T-helper 2 cell treated with Interferon-gamma antibody and Interleukin-4, amounts not matched to agents 100 ng/mL and 5 ng/mL, for 36 hours (primary cell): ENCODE results near the gene MRTFB. TPM values are rescaled to one million over a fixed set of nuclear protein-coding genes. Genes with fewer than 3 reads are reported as not detected.

ENCODE experiments used
- intact Hi-C: fragments of 100-400 bp; cut with micrococcal nuclease; formaldehyde crosslinking; loops from one replicate; pipeline ENCODE4 v1.15.1; 2023
- total RNA-seq: library from RNA; stranded (reverse); gene quantifications from 2 replicates; pipeline ENCODE4 v1.2.3, GENCODE V29; 2022

Gene MRTFB
- total RNA-seq, 1 donor from 2014 or later = 21.1 TPM

DNA sequence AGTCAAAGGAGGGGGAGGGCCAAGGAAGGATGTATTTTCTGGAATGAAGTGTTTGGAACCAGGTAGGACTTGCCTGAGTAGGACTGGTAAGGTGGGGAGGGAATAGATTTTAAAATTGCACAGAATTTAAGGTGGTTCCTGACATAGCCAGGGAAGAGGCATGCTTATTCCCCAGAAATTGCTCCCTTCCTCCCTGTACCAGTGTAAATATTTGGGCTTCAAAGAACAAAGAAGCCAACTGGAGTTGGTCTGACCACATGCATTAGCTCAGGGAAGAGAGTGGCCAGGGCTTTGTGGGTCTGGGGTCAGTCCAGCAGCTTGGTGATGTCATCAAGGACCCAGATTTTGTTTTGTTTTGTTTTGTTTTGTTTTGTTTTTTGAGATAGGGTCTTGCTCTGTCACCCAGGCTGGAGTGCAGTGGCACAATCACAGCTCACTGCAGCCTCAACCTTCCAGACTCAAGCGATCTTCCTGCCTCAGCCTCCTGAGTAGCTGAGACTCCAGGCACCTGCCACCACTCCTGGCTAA, 9.3 kb upstream of the MRTFB start:
- intact Hi-C loops = no loop called here

DNA sequence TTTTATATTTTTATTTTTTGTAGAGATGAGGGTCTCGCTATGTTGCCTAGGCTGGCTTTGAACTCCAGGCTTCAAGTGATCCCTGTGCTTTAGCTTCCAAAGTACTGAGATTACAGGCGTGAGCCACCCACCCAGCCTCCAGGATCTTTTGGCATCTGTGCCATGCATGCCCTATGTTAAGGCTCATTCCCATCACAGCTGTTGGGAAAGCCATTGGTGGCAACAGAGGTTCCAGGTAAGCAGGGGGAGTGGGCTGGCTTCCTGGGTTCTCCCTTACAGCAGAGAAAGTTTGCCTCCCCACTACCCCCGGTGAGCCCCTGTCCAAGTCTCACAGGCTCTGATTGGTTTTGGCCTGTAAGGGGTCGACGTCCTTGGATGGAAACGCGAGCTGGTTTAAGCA, 8.9 kb upstream of the MRTFB start:
- intact Hi-C loops = no loop called here

DNA sequence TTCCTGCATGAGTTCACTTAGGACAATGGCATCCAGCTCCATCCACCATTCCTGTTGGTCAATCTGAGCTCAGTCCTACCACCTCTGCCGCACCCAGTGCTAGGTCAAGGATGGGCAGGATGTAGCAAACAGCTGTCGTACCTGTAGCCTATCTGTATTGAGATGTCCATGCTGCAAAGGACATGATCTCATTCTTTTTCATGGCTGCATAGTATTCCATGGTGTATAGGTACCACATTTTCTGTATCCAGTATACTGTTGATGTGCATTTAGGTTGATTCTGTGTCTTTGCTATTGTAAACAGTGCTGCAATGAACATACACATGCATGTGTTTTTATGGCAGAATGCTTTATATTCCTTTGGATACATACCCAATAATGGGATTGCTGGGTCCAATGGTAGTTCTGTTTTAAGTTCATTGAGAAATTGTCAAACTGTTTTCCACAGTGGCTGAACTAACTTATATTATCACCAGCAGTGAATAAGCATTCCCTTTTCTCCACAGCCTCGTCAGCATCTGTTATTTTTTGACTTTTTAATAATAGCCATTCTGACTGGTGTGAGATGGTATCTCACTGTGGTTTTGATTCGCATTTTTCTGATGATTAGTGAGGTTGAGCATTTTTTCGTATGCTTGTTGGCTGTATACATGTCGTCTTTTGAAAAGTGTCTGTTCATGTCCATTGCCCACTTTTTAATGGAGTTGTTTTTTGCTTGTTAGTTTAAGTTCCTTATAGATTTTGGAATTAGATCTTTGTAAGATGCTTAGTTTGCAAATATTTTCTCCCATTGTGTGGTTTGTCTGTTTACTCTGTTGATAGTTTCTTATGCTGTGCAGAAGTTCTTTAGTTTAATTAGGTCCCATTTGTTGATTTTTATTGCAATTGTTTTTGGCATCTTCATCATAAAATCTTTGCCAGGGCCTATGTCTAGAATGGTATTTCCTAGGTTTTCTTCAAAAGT, 7.2 kb upstream of the MRTFB start:
- intact Hi-C loops = no loop called here

DNA sequence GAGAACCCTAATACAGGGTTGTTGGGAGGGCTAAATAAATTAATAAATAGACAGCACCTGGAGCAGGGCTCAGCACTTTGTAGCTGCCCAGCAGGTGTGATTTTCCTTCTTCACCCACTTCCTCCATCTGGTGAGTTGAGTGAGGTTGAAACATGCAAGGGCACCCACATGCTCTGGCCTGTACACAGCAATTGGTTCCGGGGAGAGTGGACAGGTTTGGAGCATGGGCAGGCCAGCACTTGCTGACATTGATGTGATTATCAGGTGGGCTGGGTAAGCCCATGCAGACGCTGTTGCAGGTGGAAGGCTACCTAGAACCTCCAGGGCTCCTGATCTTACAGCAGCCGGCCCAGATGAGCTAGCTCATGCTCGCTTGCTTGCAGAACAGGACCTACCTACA, 1.3 kb upstream of the MRTFB start:
- intact Hi-C loops = loop anchor here (2.0 to 5.0 kb wide), 2 partner anchors 149 to 217 kb away; partner anchors contain the start of gene ERCC4

DNA sequence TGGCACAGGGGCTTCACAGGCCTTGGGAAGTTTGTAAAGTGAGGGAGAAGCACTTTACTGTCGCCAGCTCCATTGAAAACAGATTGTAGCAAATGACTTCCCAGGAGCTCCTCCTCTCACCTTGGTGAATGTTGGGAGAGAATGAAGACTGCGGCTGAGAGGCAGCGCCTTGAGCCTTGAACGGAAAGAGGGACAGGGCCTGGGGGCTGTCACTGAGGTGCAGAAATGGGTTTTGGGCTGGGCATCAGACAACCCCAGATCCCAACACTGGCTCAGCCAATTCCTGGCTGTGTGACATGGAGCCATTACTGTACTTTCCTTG, 603 bp upstream of the MRTFB start:
- intact Hi-C loops = loop anchor here (2.0 to 5.0 kb wide), 2 partner anchors 150 to 217 kb away; partner anchors contain the start of gene ERCC4

DNA sequence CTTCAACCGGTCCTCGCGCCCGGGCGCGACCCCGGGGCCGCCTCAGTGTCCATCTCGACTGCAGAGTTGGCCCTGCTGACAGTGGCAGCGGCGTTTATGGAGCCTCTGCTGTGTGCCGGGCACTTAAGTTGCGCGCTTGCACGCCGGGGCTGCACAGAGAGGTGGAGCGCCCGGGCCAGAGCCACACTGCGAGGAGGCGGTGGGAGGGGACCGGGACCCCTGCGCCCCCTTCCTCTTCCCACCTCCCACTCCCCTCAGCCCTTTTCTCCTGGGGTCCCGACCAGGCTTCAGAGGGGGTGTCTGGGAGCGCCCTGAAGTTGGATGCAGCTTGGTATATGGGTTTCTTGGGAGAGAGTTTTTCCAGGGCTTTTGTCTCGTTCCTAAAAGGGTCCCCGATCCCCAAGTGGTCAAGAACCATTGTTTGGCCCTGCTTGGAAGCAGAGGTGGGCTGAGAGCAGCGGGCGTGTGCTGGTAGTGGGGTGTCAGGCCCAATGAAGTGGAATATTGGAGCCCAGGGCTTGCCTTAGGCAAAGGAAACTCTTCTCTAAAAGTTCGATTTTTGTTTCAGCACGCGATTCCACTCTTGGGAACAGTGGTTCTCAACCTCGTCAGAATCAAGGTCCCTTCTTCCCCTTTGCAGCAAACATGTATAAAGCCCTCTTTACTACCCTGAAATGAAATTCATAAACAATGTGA, 605 bp downstream of the MRTFB start:
- intact Hi-C loops = loop anchor here (2.0 to 5.0 kb wide), 2 partner anchors 151 to 216 kb away; partner anchors contain the start of gene ERCC4

DNA sequence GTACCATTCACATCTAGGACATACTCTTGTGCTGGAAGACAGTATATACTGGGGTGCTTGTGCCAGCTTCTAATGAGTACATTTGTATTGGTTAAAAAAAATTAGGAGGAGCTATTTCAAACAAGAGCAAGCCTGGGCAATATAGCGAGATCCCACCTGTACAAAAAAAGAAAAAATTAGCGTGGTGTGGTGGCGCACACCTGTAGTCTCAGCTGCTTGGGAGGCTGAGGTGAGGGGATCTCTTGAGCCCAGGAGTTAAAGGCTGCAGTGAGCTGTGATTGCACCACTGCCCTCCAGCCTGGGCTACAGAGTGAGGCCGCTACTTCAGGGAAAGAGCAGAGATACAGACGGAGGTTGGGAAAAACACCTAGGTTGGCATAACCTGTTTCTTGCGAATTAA, 1.2 kb downstream of the MRTFB start:
- intact Hi-C loops = loop anchor here (5.0 kb wide), 1 partner anchor 215 kb away; no protein-coding TSS in a partner anchor

DNA sequence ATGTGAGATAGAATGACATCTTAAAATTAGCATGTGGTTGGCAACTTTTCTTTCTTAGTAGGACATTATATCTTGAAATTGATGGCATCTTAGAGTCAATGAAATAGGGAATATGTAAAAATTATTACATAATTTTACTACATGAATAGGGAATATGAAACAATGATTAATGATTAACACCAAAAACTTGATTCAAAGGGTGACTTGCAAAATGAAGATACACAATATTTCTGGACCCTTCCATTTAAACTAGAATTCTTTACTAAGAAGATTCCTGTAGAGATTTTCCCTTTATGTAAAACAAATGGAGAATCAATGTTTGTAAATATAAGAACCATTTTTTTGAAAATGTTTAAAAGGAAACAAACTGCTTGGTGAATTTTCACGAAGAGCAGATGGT, 3.4 kb downstream of the MRTFB start:
- intact Hi-C loops = loop anchor here (5.0 kb wide), 1 partner anchor 213 kb away; no protein-coding TSS in a partner anchor

DNA sequence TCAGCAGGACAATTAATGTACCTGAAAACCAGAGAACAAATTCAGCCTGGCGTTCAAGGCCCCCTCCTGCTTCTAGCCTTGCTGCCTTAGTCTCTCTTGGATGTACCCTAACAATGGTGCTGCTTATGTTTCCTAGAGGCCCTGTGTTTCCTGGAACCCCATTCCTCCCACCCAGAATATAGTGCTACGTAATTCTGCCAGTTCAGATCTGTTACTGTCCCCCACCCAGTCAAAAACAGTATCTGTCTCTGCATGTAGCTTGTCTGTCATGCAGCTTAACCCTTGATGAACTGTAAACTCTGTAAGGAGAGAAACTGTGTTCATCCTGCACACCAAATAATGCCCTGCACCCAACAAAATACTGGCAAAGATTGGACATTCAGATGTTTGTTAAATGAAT, 6.8 kb downstream of the MRTFB start:
- intact Hi-C loops = no loop called here

DNA sequence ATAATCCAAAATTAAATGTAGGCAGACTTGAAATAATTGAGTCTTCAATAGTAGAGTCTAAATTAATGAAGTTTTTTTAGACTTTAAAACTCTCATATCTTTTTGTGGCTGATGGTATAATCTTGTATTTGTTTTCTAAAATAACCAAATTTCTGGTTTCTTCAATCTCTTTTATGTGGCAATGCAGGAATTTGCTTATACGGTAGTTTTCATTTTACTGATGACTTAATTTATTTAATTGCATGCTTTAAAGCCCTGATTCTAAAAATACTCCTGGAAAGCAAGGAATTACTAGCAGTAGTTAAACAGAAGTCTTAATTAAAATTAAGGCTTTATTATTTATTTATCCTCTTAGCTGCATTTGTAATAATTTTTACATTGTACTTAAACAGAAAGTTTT, 15.4 kb downstream of the MRTFB start:
- intact Hi-C loops = no loop called here

DNA sequence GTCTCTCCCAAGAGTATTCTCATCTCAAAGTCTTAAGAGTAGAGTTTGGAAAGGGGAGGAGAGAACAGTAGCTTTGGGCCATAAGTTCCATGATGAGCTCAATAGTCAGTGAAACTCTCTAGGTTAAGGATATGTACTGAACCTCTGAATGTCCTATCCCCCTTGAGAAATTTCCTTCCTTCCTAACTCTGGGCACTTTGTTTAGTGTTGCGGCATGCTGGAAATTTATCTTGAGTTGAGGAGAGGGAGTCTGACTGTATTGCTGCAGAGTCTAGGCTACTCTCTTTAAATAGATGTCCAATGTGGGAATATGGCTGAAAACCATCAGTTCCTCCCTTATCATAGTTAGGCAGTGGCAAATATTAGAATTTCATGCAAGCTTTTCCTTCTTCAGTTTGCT, 16.1 kb downstream of the MRTFB start:
- intact Hi-C loops = no loop called here

DNA sequence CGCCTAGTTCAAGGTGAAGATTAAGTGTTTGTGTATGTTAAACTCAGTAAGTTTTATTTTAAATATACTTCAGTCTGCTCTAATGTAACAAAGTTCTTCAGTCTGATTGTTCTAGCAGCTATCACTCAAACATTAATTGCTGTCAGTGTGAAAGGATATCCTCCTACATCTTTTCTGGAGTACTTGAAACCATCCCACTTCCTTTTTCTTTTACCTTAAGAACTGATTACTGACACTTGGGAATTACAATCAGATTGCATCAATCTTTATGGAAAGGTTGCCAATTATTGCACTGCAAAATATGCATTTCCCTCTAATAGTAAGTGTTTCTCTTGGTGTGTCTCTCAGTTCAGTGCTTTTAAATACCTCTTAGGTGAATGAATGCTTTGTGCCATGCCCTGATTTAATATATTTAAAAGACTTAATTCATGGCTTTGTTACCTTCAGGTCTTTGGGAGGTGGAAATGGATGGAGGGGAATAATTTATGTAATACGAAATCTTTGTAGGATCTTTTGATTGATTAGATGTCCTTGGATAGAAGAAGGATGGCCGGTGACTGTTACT, 16.6 kb downstream of the MRTFB start:
- intact Hi-C loops = no loop called here

DNA sequence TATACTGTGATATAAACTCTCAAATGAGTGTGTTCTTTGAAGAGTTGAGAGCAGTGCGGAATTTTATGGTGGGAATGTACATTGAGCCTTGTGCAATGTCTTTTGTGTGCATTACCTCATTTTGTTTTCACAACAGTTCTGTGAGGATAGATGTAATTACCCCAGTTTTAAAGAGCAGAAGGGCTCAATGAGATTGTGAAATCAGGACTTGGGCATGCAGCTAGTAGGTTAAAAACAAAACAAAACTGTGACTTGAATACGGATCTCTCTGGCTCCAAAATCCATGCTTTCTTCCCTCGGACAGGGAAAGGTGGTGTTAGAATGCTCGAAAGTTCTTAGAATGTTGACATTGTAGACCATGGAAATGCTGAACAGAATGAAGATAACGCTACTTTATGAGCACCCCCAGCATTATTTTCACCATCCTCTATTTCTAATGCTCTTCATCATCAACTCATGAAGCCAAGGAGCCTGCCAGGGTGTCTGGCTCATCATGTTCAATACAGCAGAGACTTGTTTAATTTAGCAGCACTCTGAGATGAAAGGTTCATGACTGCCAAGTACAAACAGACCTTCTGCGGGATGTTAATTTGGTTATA, 17.1 kb downstream of the MRTFB start:
- intact Hi-C loops = no loop called here

DNA sequence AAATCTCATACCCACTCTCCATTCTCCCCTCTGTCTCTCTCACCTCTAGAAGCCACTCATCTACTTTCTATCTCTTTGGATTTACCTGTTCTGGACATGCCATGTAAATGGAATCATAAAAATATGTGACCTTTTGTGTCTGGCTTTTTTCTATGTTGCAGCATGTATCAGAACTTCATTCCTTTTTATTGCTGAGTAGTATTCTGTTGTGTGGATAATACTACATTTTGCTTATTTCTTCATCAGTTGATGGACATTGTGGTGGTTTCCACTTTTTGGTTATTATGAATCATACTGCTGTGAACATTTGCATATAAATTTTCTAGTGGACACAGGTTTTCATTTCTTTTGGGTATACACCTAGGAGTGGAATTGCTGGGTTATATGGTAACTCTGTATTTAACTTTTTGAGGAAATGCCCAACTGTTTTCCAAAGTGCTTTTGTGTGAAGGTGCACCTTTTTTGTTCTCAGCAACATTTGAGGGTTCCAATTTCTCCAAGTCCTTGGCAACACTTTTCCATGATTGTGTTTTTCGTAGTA, 18.2 kb downstream of the MRTFB start:
- intact Hi-C loops = no loop called here

DNA sequence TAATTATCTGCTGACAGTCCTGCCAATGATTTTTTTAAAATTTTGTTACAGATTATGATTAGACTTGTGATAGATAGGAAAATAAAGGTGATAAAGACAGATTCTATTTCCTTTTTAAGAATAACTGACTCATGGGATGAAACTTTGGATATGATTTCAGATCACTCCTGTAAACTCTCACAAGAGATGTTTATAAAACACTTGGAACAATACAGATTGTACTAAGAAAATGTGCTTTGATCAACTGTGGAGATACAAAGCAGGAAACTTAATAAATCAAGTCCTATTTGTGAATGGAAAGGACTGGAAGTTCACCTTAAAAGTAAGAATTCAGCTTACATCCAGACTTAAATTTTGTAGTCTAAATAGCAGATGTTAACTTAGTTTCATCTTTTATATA, 21.4 kb downstream of the MRTFB start:
- intact Hi-C loops = no loop called here

DNA sequence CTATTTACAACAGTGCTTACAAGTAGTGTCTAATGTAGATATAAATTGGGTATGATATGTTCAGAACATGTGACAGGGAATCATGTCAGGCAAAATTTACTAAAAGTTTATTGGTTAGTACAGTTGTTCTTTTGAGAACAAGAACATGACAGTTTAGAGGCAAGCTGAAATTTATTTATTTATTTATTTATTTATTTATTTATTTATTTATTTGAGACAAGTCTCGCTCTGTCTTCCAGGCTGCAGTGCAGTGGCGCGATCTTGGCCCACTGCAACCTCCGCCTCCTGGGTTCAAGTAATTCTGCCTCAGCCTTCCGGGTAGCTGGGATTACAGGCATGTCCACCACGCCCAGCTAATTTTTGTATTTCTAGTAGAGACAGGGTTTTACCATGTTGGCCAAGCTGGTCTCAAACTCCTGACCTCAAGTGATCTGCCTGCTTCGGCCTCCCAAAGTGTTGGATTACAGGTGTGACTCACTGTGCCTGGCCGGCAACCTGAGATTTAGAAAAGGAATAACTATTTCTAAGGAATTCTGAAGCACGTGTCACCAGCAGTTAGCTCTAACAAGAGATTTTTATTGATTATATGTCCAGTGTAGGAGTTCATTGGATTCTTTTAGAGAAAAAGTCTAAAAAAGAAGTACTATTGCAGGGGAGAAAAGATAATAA, 24.9 kb downstream of the MRTFB start:
- intact Hi-C loops = no loop called here

DNA sequence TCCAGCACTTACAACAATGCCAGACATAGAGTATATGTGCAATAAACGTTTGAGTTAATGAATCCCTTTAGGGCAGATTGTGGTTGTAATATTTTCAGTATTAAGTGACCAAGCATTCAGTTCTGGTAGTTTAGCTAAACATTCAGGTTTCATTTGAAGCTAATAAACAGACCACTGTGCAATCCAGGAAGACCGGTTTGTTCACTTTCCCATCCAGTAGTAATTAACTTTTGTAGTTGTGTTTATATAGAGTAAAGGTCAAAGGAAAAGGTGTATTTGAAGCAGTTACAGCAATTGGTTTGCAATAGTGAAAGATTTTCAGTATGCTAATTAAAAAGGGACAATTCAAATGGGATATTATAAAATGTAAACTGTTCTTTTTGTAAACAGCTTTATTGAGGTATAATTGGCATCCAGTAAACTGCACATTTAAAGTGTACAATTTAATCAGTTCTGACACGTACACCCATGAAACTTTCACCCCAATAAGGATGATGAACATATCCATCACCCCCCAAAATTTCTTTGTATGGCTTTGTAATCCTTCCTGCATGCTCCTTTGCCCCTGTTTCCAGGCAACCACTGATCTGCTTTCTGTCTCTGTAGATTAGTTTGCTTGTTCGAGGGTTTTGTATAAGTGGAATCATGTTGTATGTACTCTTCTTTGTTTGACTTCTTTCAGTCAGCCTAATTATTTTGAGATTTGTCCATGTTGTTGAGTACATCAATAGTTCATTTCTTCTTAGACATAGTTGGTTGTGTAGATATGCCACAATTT, 26.3 kb downstream of the MRTFB start:
- intact Hi-C loops = no loop called here

DNA sequence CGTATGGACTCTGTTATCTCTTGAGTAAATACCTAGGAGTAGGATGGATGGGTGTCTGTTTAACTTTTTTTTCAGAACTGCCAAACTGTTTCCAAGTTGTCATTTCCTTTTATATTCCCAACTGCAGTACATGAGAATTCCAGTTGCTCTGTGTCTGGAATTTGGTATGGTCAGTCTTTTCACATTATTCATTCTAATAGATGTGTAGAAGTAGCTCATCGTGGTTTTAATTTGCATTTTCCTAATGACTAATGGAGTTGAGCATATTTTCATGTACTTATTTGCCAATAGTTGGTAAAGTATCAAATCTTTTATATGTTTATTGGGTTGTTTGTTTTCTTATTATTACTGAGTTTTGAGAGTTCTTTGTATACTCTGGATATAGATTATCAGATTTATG, 27.0 kb downstream of the MRTFB start:
- intact Hi-C loops = no loop called here

DNA sequence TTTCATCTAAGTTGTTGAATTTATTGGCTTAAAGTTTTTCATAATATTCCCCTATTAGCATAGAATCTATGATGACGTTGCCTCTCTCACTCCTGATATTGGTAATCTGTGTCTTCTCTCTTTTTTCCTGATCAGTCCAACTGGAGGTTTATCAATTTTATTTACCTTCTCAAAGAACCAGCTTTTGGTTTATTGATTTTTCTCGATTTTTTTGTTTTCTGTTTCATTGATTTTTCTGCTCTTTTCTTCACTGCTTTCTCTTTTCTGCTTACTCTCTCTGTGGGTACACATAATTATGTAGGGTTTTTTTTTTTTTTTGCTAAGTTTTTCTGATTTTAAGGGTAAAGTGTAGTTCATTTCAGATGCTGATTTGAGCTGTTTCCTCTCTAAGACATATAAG, 29.7 kb downstream of the MRTFB start:
- intact Hi-C loops = no loop called here

DNA sequence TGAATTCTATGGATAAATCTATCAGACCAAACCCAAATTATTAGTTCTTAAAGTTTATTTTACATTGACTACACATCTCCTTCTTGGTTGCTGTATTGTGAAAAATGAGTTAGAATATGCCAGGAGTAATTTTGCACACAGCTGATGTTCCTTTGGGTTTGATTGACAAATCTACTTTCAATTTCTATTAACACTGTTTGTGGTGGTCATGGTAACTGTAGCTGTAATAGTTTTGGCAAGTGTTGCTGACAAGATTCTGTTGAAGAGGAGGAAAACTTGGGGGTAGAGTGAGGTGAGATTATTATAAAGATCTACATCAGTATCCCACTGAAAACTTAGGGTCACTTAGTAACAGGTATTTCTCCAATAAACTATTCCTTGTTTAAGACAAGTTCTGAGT, 30.3 kb downstream of the MRTFB start:
- intact Hi-C loops = no loop called here
